GM18951 (cell line): ENCODE results near the gene PPARA.

ENCODE experiments used
- POLR2A ChIP-seq: IDR thresholded peaks from 4 replicates; pipeline ENCODE4 v1.6.1; 2011; ENCODE audit warnings: mild to moderate bottlenecking; ENCODE audit not compliant: insufficient read length, insufficient read depth; ENCODE audit errors: extremely low read depth
- in situ Hi-C: fragments of 300-500 bp; cut with MboI; formaldehyde crosslinking; loops from one replicate; pipeline ENCODE4 v1.12.0; 2022; ENCODE audit warnings: low sequenced_read_pairs, mixed read lengths, inconsistent platforms; ENCODE audit not compliant: unreplicated experiment

PPARA gene

GRCh38 chr22:46162285-46162684 lies 12.0 kb downstream of the PPARA start:
- TF ChIP-seq POLR2A = no peak
- in situ Hi-C loops = no loop called here

GRCh38 chr22:46162771-46163556 lies 12.6 kb downstream of the PPARA start:
- in situ Hi-C loops = no loop called here
- no peak for TF ChIP-seq POLR2A

- in situ Hi-C loops = no loop called here
- TF ChIP-seq POLR2A = no peak
Measured at GRCh38 chr22:46163557-46163888, 13.2 kb downstream of the PPARA start.

GRCh38 chr22:46165977-46166376 lies 15.7 kb downstream of the PPARA start:
- TF ChIP-seq POLR2A = no peak
- in situ Hi-C loops = no loop called here

- TF ChIP-seq POLR2A = no peak
- in situ Hi-C loops = no loop called here
Measured at GRCh38 chr22:46169628-46170027, 19.3 kb downstream of the PPARA start.

- in situ Hi-C loops = no loop called here
- TF ChIP-seq POLR2A = no peak
Measured at GRCh38 chr22:46171940-46172339, 21.6 kb downstream of the PPARA start.

- no peak for TF ChIP-seq POLR2A
- in situ Hi-C loops = no loop called here
Measured at GRCh38 chr22:46172522-46173110, 22.3 kb downstream of the PPARA start.

GRCh38 chr22:46173152-46173551 lies 22.8 kb downstream of the PPARA start:
- in situ Hi-C loops = no loop called here

GRCh38 chr22:46175631-46176030 lies 25.3 kb downstream of the PPARA start:
- in situ Hi-C loops = no loop called here
- no peak for TF ChIP-seq POLR2A

More at GRCh38 chr22:46173152-46173551, 22.8 kb downstream of the PPARA start:
- TF ChIP-seq POLR2A = no peak

- no peak for TF ChIP-seq POLR2A
- in situ Hi-C loops = no loop called here
Measured at GRCh38 chr22:46176508-46177003, 26.2 kb downstream of the PPARA start.

GRCh38 chr22:46178755-46179505 lies 28.6 kb downstream of the PPARA start:
- no peak for TF ChIP-seq POLR2A
- in situ Hi-C loops = no loop called here

- in situ Hi-C loops = no loop called here
- no peak for TF ChIP-seq POLR2A
Measured at GRCh38 chr22:46179748-46180147, 29.4 kb downstream of the PPARA start.

GRCh38 chr22:46180370-46181137 lies 30.2 kb downstream of the PPARA start:
- in situ Hi-C loops = no loop called here
- no peak for TF ChIP-seq POLR2A

GRCh38 chr22:46183733-46184132 lies 33.4 kb downstream of the PPARA start:
- in situ Hi-C loops = no loop called here
- no peak for TF ChIP-seq POLR2A
